Mesodermal cell (in vitro differentiated cells): Measurements from ENCODE around the gene DGKQ.

Experiments
- H3K27ac ChIP-seq: 2 replicates; pipeline ENCODE4 v1.7.0; 2013; ENCODE audit warnings: mild to moderate bottlenecking, low read depth, low read length, moderate library complexity; ENCODE audit not compliant: severe bottlenecking
- H3K36me3 ChIP-seq: 2 replicates; pipeline ENCODE4 v1.7.1; 2013; ENCODE audit warnings: mild to moderate bottlenecking, low read length, moderate library complexity; ENCODE audit not compliant: control insufficient read depth, insufficient read depth
- H3K4me1 ChIP-seq: one replicate; pipeline ENCODE4 v1.7.1; 2013; ENCODE audit warnings: mild to moderate bottlenecking, low read length; ENCODE audit not compliant: insufficient read depth, control insufficient read depth, poor library complexity, severe bottlenecking
- H3K4me3 ChIP-seq: 2 replicates; pipeline ENCODE4 v1.7.0; 2013; ENCODE audit warnings: low read length, control low read depth, mild to moderate bottlenecking; ENCODE audit not compliant: insufficient read depth, poor library complexity, severe bottlenecking; ENCODE audit errors: extremely low read depth
- H3K9me3 ChIP-seq: 2 replicates; pipeline ENCODE4 v1.7.1; 2013; ENCODE audit warnings: mild to moderate bottlenecking, low read length, moderate library complexity; ENCODE audit not compliant: control insufficient read depth
- WGBS, 2 experiments: methylation state at CpG; one replicate each; pipeline ENCODE4 v1.1.5; 2013; ENCODE audit warnings: missing lambda C conversion rate in 2 of 2; ENCODE audit not compliant: insufficient coverage in 2 of 2; 5-methylcytosine and 5-hydroxymethylcytosine counted together

DGKQ gene

DNA sequence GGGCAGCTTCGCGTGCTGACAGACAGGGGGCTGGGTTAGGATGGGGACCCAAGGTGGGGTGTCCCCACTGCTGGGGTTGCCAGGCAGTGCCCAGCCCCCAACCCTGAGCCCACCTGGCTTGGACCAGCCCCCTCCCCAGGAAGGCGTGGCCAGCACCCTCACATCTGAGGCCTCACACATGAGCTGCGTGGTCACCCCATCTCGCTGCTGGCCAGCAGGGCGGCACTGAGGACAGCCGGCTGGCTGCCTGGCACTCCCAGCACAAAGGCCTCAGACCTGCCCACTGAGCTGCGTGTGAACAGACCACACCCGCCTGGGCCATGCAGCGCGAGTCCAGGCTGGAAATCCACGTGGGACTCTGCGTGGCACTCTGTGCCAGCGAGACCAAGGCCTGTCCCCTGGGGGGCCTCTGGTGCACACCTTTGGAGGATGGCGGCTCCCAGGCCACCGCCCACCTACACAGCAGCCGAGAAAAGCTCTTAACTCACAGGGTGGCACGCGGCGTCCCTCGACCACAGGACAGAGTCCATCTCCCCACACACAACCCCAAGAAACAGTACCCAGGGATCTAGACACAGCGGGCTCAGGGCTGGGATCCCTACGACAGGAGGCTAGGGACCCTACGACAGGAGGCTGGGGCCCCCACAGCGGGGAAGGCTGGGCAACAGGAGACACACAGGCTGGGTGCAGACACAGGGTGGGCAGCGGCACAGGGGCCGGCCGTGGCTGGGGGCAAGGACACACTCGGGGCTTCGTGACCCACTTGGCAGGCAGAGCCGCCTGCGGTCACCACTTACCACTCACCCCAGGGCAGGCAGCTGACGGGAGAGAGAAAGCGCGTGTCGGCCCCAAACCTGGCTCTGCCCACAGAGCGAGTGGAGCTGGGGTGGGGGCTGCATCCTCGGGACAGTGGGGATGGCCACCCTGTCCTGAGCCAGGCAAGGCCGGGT is 9.8 kb downstream of the DGKQ start:
- peaks cover 16% of the 10 kb centered on the region for H3K36me3 ChIP-seq
- no peaks in the 10 kb centered on the region for H3K9me3 ChIP-seq
- H3K4me3 ChIP-seq = no peak overlapping the region
- H3K4me1 ChIP-seq = no peaks in the 10 kb centered on the region
- H3K27ac ChIP-seq = no peak overlapping the region
- WGBS, 2 experiments = 94% methylated on average over 33 to 36 of the region's 39 CpGs

DNA sequence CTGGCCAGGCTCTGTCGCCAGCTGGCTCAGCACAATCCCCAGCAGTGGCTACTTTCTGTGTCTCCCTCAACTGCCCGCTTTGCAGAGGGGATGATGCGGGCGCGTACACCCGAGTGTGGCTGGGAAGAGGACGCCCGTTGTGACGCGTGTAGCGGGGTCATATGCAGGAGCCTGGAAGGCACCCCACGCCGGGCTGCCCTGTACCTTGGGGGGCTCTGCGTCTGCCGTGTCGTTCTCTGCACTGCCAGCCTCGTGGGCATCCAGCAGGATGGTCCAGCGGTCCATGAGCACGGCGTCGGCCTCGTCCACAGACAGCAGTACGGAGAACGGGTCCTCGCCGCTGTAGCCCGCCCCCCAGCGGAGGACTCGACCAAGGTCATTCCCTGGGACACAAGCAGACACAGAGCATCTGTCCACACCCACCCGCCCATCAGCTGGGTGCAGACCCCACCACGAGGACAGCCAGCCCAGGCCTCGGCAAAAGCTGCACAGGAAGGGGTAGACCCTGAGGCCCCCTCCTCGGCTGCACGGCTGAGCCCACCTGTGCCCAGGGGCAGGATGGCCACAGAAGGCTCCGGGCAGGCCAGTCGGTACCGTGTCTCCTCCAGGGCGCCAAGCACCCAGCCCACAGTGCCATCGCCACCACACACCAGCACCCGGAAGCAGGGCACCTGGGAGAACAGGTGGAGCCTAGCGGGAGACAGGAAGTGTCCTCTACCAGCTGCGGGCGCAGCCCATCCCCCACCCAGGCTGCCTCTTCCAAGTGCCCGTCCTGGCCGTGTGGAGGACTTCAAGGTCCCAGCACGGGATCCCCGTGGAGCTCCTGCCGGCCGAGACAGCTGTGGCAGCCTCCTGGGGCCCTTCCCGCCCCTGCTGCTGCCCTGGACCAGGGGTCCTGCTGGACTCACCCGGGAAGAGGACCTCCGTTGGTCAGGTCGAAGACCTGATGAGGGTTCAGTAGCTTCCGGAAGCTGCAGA is 10.8 kb downstream of the DGKQ start:
- peaks cover 18% of the 10 kb centered on the region for H3K36me3 ChIP-seq
- H3K9me3 ChIP-seq = no peaks in the 10 kb centered on the region
- no peak overlapping the region for H3K27ac ChIP-seq
- no peaks in the 10 kb centered on the region for H3K4me1 ChIP-seq
- no peak overlapping the region for H3K4me3 ChIP-seq
- 88 to 94% methylated on average over 35 to 51 of the region's 54 CpGs for WGBS, 2 experiments

GRCh38 chr4:961351-962230 is 11.8 kb downstream of the DGKQ start:
- Histone ChIP-seq H3K9me3 (no peaks in the 10 kb centered on the region), H3K4me3 (no peak overlapping the region), H3K36me3 (peaks cover 18% of the 10 kb centered on the region), H3K4me1 (no peaks in the 10 kb centered on the region), H3K27ac (no peak overlapping the region)
- 95% methylated on average over 50 to 52 of the region's 52 CpGs for WGBS, 2 experiments

GRCh38 chr4:960636-961350 is 12.6 kb downstream of the DGKQ start:
- Histone ChIP-seq H3K4me1 (no peaks in the 10 kb centered on the region), H3K9me3 (no peaks in the 10 kb centered on the region), H3K27ac (no peak overlapping the region), H3K4me3 (no peak overlapping the region), H3K36me3 (peaks cover 12% of the 10 kb centered on the region)
- WGBS, 2 experiments = 95 to 97% methylated on average over 30 to 32 of the region's 35 CpGs

DNA sequence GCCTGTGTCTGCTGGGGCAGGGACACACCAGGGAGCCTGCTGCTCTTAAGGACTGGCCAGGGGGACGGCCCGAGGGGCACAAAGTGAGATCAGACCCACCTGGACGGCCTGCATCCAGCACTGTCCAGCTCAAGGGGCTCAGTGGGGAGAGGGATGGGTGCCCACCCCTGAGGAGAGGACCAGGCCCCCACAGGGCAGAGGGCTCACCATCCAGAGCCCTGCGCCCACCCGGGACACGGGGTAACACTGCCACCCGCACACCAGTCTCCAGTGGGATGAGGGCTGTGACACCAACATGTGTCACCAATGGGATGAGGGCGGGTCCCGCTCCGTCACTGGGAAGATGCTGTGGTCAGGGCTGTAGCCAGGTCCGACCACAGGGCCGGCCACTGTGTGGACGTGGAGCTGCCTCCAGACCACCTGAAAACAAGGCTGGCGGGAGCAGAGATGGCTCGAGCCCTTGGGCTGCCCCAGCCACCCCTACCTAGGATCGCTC is 13.2 kb downstream of the DGKQ start:
- 88% methylated on average over 12 to 16 of the region's 16 CpGs for WGBS, 2 experiments
- H3K4me1 ChIP-seq = no peaks in the 10 kb centered on the region
- peaks cover 8% of the 10 kb centered on the region for H3K36me3 ChIP-seq
- H3K27ac ChIP-seq = no peak overlapping the region
- H3K9me3 ChIP-seq = no peaks in the 10 kb centered on the region
- no peak overlapping the region for H3K4me3 ChIP-seq

GRCh38 chr4:959338-960139 is 13.8 kb downstream of the DGKQ start:
- no peaks in the 10 kb centered on the region for H3K4me1 ChIP-seq
- no peaks in the 10 kb centered on the region for H3K9me3 ChIP-seq
- WGBS, 2 experiments = 91 to 94% methylated on average over 20 to 23 of the region's 24 CpGs
- H3K4me3 ChIP-seq = no peak overlapping the region
- H3K36me3 ChIP-seq = peaks cover 8% of the 10 kb centered on the region
- H3K27ac ChIP-seq = no peak overlapping the region

DNA sequence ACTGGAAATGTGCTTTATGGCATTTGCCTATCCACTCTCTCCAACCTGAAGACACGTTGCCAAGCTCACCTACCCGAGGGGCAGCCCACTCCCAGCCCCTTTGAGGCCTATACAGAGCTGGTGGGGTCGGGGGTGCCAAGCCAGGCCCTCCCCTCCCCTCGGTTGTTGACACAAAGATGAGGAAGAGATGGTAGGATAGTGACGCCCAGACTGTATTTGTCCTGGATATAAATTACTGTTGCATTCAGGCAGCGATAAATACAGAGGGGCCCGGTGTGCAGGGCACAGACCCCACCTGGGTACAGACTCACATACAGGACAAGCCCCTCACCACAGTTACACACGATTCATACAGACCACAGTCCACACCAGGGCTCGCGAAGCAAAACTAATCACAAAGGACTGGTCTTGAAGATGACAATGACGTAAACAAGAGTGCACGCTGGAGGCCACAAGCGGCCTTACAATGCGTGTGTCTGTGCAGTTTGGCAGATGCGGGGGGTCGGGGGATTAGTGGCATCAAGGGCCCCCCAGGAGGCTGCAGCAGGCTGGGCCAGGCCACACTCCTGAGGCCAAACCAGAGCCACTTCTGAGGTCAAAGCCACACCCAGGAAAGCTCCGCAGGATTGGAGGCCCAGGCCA is 14.6 kb downstream of the DGKQ start:
- 89 to 92% methylated on average over 10 to 17 of the region's 17 CpGs for WGBS, 2 experiments

DNA sequence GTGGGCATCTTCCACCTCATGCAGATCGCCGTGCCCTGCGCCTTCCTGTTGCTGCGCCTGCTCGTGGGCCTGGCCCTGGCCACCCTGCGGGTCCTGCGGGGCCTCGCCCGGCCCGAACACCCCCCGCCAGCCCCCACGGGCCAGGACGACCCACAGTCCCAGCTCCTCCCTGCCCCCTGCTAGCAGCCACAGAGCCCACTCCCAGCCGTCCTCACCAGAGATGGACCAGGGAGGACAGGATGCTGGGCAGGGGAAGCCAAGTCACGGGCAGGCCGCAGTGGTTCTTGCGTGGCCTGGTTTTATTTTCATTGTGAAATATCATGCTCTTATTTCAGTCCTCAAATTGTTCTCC is 15.1 kb downstream of the DGKQ start:
- Histone ChIP-seq H3K4me1 (no peaks in the 10 kb centered on the region), H3K27ac (no peak overlapping the region), H3K4me3 (no peak overlapping the region), H3K9me3 (no peaks in the 10 kb centered on the region), H3K36me3 (peaks cover 4% of the 10 kb centered on the region)
- 95 to 96% methylated on average over 8 to 17 of the region's 17 CpGs for WGBS, 2 experiments

More for the DNA sequence above, 14.6 kb downstream of the DGKQ start:
- no peak overlapping the region for H3K4me3 ChIP-seq
- H3K36me3 ChIP-seq = peaks cover 4% of the 10 kb centered on the region
- no peak overlapping the region for H3K27ac ChIP-seq
- H3K9me3 ChIP-seq = no peaks in the 10 kb centered on the region
- no peaks in the 10 kb centered on the region for H3K4me1 ChIP-seq
